ENCODE results near the gene CHFR.

GRCh38 chr12:132824053-132824452 is 63.4 kb downstream of the CHFR start:
- TF ChIP-seq, protein P1, sequence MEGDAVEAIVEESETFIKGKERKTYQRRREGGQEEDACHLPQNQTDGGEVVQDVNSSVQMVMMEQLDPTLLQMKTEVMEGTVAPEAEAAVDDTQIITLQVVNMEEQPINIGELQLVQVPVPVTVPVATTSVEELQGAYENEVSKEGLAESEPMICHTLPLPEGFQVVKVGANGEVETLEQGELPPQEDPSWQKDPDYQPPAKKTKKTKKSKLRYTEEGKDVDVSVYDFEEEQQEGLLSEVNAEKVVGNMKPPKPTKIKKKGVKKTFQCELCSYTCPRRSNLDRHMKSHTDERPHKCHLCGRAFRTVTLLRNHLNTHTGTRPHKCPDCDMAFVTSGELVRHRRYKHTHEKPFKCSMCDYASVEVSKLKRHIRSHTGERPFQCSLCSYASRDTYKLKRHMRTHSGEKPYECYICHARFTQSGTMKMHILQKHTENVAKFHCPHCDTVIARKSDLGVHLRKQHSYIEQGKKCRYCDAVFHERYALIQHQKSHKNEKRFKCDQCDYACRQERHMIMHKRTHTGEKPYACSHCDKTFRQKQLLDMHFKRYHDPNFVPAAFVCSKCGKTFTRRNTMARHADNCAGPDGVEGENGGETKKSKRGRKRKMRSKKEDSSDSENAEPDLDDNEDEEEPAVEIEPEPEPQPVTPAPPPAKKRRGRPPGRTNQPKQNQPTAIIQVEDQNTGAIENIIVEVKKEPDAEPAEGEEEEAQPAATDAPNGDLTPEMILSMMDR (IDR thresholded peaks at IDR 0.05), result no peak
- TF ChIP-seq EP300 (IDR thresholded peaks at IDR 0.05) (no peak), POLR2A (IDR thresholded peaks at IDR 0.05) (no peak)
